ENCODE measurements around the gene VPS13C. TPM values are rescaled to one million over a fixed set of nuclear protein-coding genes. Genes with fewer than 3 reads are reported as not detected.

VPS13C gene
- total RNA-seq, 1 experiment from 2014 or later, result 11.6 TPM

DNA sequence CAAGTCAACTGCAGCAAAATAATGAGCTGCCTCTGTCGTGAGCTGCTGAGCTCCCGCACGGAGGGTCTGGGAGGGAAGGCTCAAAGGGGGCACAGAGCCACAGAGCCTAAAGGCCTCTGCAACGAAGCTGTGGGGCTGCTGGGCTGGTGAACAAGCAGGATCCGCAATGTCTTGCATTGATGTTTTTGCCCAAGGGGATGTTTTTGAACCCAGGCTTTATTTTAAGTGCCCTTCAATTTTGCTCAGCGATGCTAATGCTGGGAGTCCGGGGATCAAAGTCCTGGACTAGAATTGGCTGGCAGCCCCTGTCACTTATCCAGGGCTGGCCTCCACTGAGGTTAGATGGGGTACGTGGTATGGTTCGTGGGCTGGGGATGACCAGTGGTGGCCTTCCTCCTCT, 240.0 kb downstream of the VPS13C start:
- DNase-seq (ENCODE audit: low read depth), result no peak

- DNase-seq (ENCODE audit: low read depth), result no peak
These were observed 240.9 kb downstream of the VPS13C start for GRCh38 chr15:61819386-61819785.

- no peak for DNase-seq (ENCODE audit: low read depth)
These were observed 241.4 kb downstream of the VPS13C start for GRCh38 chr15:61818801-61819200.

- no peak for DNase-seq (ENCODE audit: low read depth)
These were observed 243.4 kb downstream of the VPS13C start for GRCh38 chr15:61816856-61817255.

GRCh38 chr15:61815356-61816083, 244.7 kb downstream of the VPS13C start:
- DNase-seq (ENCODE audit: low read depth), result no peak

DNA sequence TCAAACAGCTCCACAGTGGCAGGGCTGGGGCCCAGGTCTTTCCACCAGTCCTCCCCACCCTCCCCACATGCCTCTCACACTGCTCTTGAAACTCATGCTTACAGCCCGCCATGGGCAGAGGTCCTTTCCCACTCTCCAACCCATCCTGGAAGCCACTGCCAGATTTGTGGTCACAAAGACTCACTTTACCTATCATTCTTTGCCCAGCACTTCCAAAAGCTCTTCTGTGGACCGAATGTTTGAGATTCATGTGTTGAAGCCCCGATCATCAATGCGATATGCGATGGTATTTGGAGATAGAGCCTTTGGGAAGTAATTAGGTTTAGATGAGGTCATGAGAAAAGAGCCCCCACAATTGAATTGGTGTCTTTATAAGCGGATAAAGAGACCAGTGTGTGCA, 247.8 kb downstream of the VPS13C start:
- no peak for DNase-seq (ENCODE audit: low read depth)

GRCh38 chr15:61811952-61812351, 248.3 kb downstream of the VPS13C start:
- DNase-seq (ENCODE audit: low read depth), result no peak

GRCh38 chr15:61809216-61809615, 251.0 kb downstream of the VPS13C start:
- no peak for DNase-seq (ENCODE audit: low read depth)

GRCh38 chr15:61807281-61807929, 252.8 kb downstream of the VPS13C start:
- DNase-seq (ENCODE audit: low read depth), result no peak

Other genes starting within 250 kb of the VPS13C start
- gene C2CD4A, start 6.5 kb upstream of the VPS13C start, total RNA-seq (2014; rRNA removed; shearing (Covaris generic)), result not detected in 2 replicates
- not detected in 2 replicates for gene C2CD4B, start 104.8 kb upstream of the VPS13C start, total RNA-seq (2014; rRNA removed; shearing (Covaris generic))